ENCODE results near the gene NMT2. TPM values are rescaled to one million over a fixed set of nuclear protein-coding genes. Genes with fewer than 3 reads are reported as not detected.

NMT2 gene
- polyA plus RNA-seq, 3 donors: 0.35 to 1.1 (median 0.36) TPM

- H3K36me3 ChIP-seq (replicated peaks in 1 of 2; ENCODE audit: control insufficient read depth in 1 of 2, insufficient read depth in 2 of 2, low read length in 2 of 2): peaks cover 0 to 16% of the 10 kb centered on the region in 2 donors
- H3K4me3 ChIP-seq (replicated peaks in 1 of 3; ENCODE audit: low read depth in 2 of 3, low read length in 3 of 3): no peak overlapping the region
- no peak overlapping the region for H2AFZ ChIP-seq (ENCODE audit: insufficient read depth, low read depth, low read length, poor library complexity, severe bottlenecking)
- H4K20me1 ChIP-seq (ENCODE audit: insufficient read depth, low read length): no peaks in the 10 kb centered on the region
- H3K4me1 Mint-ChIP-seq: peaks cover 1% of the 10 kb centered on the region
- H3K4me1 ChIP-seq (ENCODE audit: control insufficient read depth in 1 of 2, insufficient read depth in 2 of 2, low read length in 2 of 2): peaks cover 0 to 4% of the 10 kb centered on the region in 2 donors
- H3K79me2 ChIP-seq (ENCODE audit: insufficient read depth, low read length): no peaks in the 10 kb centered on the region
- peaks cover 17 to 18% of the 10 kb centered on the region in 2 donors for H3K36me3 Mint-ChIP-seq
- no peaks in the 10 kb centered on the region for H3K9me3 ChIP-seq (replicated peaks in 1 of 2; ENCODE audit: control insufficient read depth in 1 of 2, insufficient read depth in 1 of 2, low read length in 2 of 2)
- TF ChIP-seq, protein P1, sequence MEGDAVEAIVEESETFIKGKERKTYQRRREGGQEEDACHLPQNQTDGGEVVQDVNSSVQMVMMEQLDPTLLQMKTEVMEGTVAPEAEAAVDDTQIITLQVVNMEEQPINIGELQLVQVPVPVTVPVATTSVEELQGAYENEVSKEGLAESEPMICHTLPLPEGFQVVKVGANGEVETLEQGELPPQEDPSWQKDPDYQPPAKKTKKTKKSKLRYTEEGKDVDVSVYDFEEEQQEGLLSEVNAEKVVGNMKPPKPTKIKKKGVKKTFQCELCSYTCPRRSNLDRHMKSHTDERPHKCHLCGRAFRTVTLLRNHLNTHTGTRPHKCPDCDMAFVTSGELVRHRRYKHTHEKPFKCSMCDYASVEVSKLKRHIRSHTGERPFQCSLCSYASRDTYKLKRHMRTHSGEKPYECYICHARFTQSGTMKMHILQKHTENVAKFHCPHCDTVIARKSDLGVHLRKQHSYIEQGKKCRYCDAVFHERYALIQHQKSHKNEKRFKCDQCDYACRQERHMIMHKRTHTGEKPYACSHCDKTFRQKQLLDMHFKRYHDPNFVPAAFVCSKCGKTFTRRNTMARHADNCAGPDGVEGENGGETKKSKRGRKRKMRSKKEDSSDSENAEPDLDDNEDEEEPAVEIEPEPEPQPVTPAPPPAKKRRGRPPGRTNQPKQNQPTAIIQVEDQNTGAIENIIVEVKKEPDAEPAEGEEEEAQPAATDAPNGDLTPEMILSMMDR (IDR thresholded peaks at IDR 0.05): no peak
- no peak overlapping the region for H3K27ac Mint-ChIP-seq
- peaks cover 0 to 3% (median 0%) of the 10 kb centered on the region in 7 donors for H3K9me3 Mint-ChIP-seq
- H3K9ac ChIP-seq (ENCODE audit: insufficient read depth, low read length, poor library complexity, severe bottlenecking): no peak overlapping the region
- intact Hi-C loops (cut with micrococcal nuclease): no loop called here
- H3K27me3 ChIP-seq (ENCODE audit: control insufficient read depth in 2 of 2, insufficient read depth in 2 of 2, low read length in 2 of 2): no peaks in the 10 kb centered on the region
- H3K27me3 Mint-ChIP-seq (ENCODE audit: low read depth in 3 of 3): no peaks in the 10 kb centered on the region
- no peak for DNase-seq
- H3K4me3 Mint-ChIP-seq: no peak overlapping the region
- no peak overlapping the region for H3K4me2 ChIP-seq (replicated peaks; ENCODE audit: extremely low read depth, low read length, poor library complexity, severe bottlenecking)
- WGBS (ENCODE audit: insufficient coverage): no CpG with 5 or more reads among the region's 4 CpGs
- no peak overlapping the region for H3K27ac ChIP-seq (ENCODE audit: low read depth in 1 of 2, low read length in 2 of 2)
Observed at GRCh38 chr10:15113766-15114165, 54.7 kb downstream of the NMT2 start.

DNA sequence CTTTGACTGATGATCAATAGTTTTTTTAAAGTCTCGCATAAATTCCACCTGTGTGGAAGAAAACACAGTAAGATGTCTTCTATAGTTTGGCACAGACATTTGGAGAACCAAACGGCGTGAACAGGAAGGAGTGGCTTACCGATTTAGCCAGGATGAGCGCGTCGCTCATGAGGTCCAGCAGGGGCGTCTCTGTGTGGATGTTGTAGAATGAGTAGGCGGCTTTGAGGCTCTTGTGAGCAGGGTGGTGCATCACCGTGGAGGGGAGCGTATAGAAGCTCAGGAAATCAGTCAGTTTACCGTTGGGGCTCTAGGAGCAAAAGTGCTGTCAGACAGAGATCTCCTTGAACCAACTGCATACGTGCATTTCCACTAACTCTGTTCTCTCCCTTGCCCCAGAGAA, 55.8 kb downstream of the NMT2 start:
- Histone ChIP-seq H4K20me1 (ENCODE audit: insufficient read depth, low read length) (no peaks in the 10 kb centered on the region), H3K4me2 (replicated peaks; ENCODE audit: extremely low read depth, low read length, poor library complexity, severe bottlenecking) (no peak overlapping the region), H3K9ac (ENCODE audit: insufficient read depth, low read length, poor library complexity, severe bottlenecking) (no peak overlapping the region), H3K27me3 (ENCODE audit: control insufficient read depth in 2 of 2, insufficient read depth in 2 of 2, low read length in 2 of 2) (no peaks in the 10 kb centered on the region), H2AFZ (ENCODE audit: insufficient read depth, low read depth, low read length, poor library complexity, severe bottlenecking) (no peak overlapping the region), H3K9me3 (replicated peaks in 1 of 2; ENCODE audit: control insufficient read depth in 1 of 2, insufficient read depth in 1 of 2, low read length in 2 of 2) (no peaks in the 10 kb centered on the region), H3K36me3 (replicated peaks in 1 of 2; ENCODE audit: control insufficient read depth in 1 of 2, insufficient read depth in 2 of 2, low read length in 2 of 2) (peaks cover 0 to 23% of the 10 kb centered on the region in 2 donors), H3K79me2 (ENCODE audit: insufficient read depth, low read length) (no peaks in the 10 kb centered on the region), H3K27ac (ENCODE audit: low read depth in 1 of 2, low read length in 2 of 2) (no peak overlapping the region), H3K4me1 (ENCODE audit: control insufficient read depth in 1 of 2, insufficient read depth in 2 of 2, low read length in 2 of 2) (no peaks in the 10 kb centered on the region), H3K4me3 (replicated peaks in 1 of 3; ENCODE audit: low read depth in 2 of 3, low read length in 3 of 3) (no peak overlapping the region)
- Mint-ChIP-seq H3K4me1 (no peaks in the 10 kb centered on the region), H3K9me3 (peaks cover 0 to 3% (median 0%) of the 10 kb centered on the region in 7 donors), H3K27ac (no peak overlapping the region), H3K4me3 (no peak overlapping the region), H3K36me3 (peaks cover 20 to 24% of the 10 kb centered on the region in 2 donors), H3K27me3 (ENCODE audit: low read depth in 3 of 3) (peaks cover 0 to 1% (median 0%) of the 10 kb centered on the region in 3 donors)
- 96% methylated on average over 12 of the region's 13 CpGs for WGBS (ENCODE audit: insufficient coverage)
- TF ChIP-seq, protein P1 (IDR thresholded peaks at IDR 0.05): no peak
- DNase-seq: no peak
- intact Hi-C loops (cut with micrococcal nuclease): no loop called here
